B cell (primary cell): ENCODE data around the gene TMC6. TPM values are rescaled to one million over a fixed set of nuclear protein-coding genes. Genes with fewer than 3 reads are reported as not detected.

ENCODE experiments used
- ATAC-seq: fragments of 200-7000 bp; cut with Tn5 transposase; one replicate; pipeline ENCODE4 v1.10.0; 2021; ENCODE audit warnings: low read depth, mild to moderate bottlenecking, moderate number of reproducible peaks, moderate library complexity
- CTCF ChIA-PET: fragments of 350-600 bp; sonication (Branson Sonifier 250); formaldehyde crosslinking; loops from one replicate; lab custom pipeline; 2021; ENCODE audit warnings: antibody characterized with exemption, inconsistent platforms; lab: Charles Lee
- POLR2A ChIA-PET: fragments of 350-600 bp; sonication (Branson Sonifier 250); formaldehyde crosslinking; loops from one replicate; lab custom pipeline; 2021; ENCODE audit warnings: antibody characterized with exemption; lab: Charles Lee
- DNase-seq: peaks from one replicate; pipeline ENCODE4 v3.0.0; 2013
- H2AFZ ChIP-seq: 2 replicates; pipeline ENCODE4 v1.6.1; 2012; ENCODE audit warnings: mild to moderate bottlenecking, low read depth, low read length; ENCODE audit not compliant: insufficient read depth, poor library complexity, severe bottlenecking
- H3K27ac ChIP-seq, 2 donors: 1 replicate in 1 of 2; 2 replicates in 1 of 2; pipeline ENCODE4 v1.5.1; 2012 to 2013; ENCODE audit warnings: low read length in 2 of 2, mild to moderate bottlenecking in 2 of 2, moderate library complexity in 1 of 2
- H3K27me3 ChIP-seq, 4 experiments: fragments of 200-600 bp in 1 of 4; sonication (generic) in 1 of 4; replicated peaks in 1 of 4; 1 replicate in 2 of 4; 2 replicates in 2 of 4; pipeline versions ENCODE4 v1.6.1 to v1.7.0; 2013 to 2016; ENCODE audit warnings: low read length in 3 of 4, mild to moderate bottlenecking in 2 of 4, mixed read lengths in 1 of 4, moderate library complexity in 1 of 4; ENCODE audit not compliant: insufficient read depth in 4 of 4, control insufficient read depth in 3 of 4; ENCODE audit errors: control extremely low read depth in 1 of 4
- H3K36me3 ChIP-seq, 2 experiments: replicated peaks in 1 of 2; 1 replicate in 1 of 2; 2 replicates in 1 of 2; pipeline versions ENCODE4 v1.6.1 to v1.7.1; 2013; ENCODE audit warnings: low read length in 1 of 2; ENCODE audit not compliant: insufficient read depth in 2 of 2, control insufficient read depth in 1 of 2; ENCODE audit errors: control extremely low read depth in 1 of 2, extremely low read depth in 1 of 2
- H3K4me1 ChIP-seq, 2 donors: fragments of 200-600 bp in 1 of 2; sonication (generic) in 1 of 2; 1 replicate in 1 of 2; 2 replicates in 1 of 2; pipeline versions ENCODE4 v1.5.1 to v1.6.1; 2013 to 2017; ENCODE audit warnings: low read length in 2 of 2; ENCODE audit not compliant: control insufficient read depth in 2 of 2, insufficient read depth in 2 of 2
- H3K4me2 ChIP-seq: replicated peaks from 2 replicates; pipeline ENCODE3; 2012; ENCODE audit warnings: mild to moderate bottlenecking, low read depth, low read length; ENCODE audit not compliant: poor library complexity, severe bottlenecking
- H3K4me3 ChIP-seq, 5 experiments: fragments of 200-600 bp in 1 of 5; sonication (generic) in 1 of 5; 1 replicate in 3 of 5; 2 replicates in 2 of 5; pipeline versions ENCODE4 v1.5.1 to v1.7.0; 2011 to 2016; ENCODE audit warnings: low read length in 4 of 5, mild to moderate bottlenecking in 4 of 5, low read depth in 2 of 5, control low read depth in 1 of 5, moderate library complexity in 1 of 5; ENCODE audit not compliant: insufficient read depth in 1 of 5; ENCODE audit errors: control extremely low read depth in 1 of 5, extremely low read depth in 1 of 5
- H3K79me2 ChIP-seq: fragments of 200-600 bp; sonication (generic); one replicate; pipeline ENCODE4 v1.6.0; 2016; ENCODE audit warnings: low read length; ENCODE audit not compliant: control insufficient read depth, insufficient read depth
- H3K9ac ChIP-seq: fragments of 200-600 bp; sonication (generic); 2 replicates; pipeline ENCODE4 v1.6.1; 2017; ENCODE audit warnings: mild to moderate bottlenecking, low read length, moderate library complexity
- H3K9me3 ChIP-seq, 3 donors: one replicate each; pipeline versions ENCODE4 v1.6.1 to v1.7.1; 2013; ENCODE audit warnings: low read length in 2 of 3; ENCODE audit not compliant: control insufficient read depth in 2 of 3, insufficient read depth in 1 of 3; ENCODE audit errors: control extremely low read depth in 1 of 3
- H4K20me1 ChIP-seq: 2 replicates; pipeline ENCODE4 v1.6.0; 2012; ENCODE audit warnings: mild to moderate bottlenecking, low read length; ENCODE audit not compliant: insufficient read depth, control insufficient read depth, poor library complexity, severe bottlenecking
- H3K27ac Mint-ChIP-seq: one replicate; pipeline ENCODE4 v1.8.0; 2021; ENCODE audit warnings: mixed read lengths
- H3K27me3 Mint-ChIP-seq: one replicate; pipeline ENCODE4 v1.8.0; 2021; ENCODE audit warnings: mixed read lengths
- H3K4me1 Mint-ChIP-seq: one replicate; pipeline ENCODE4 v1.8.0; 2021; ENCODE audit warnings: mixed read lengths
- H3K4me3 Mint-ChIP-seq: one replicate; pipeline ENCODE4 v1.8.0; 2021; ENCODE audit warnings: mixed read lengths
- H3K9me3 Mint-ChIP-seq: one replicate; pipeline ENCODE4 v1.8.0; 2022; ENCODE audit warnings: mixed read lengths; ENCODE audit not compliant: insufficient read depth
- CTCF ChIP-seq: fragments of 200-600 bp; IDR thresholded peaks from one replicate; pipeline ENCODE4 v1.8.0; 2022; ENCODE audit warnings: antibody characterized with exemption, mild to moderate bottlenecking
- EZH2 ChIP-seq: IDR thresholded peaks from 2 replicates; pipeline ENCODE4 v1.6.1; 2012; ENCODE audit warnings: borderline replicate concordance, low read depth, mild to moderate bottlenecking, moderate library complexity, low read length; ENCODE audit not compliant: insufficient read depth, poor library complexity, severe bottlenecking
- WGBS: methylation state at CpG from one replicate; pipeline ENCODE4 v1.1.5; 2013; ENCODE audit warnings: missing lambda C conversion rate; ENCODE audit not compliant: insufficient coverage; 5-methylcytosine and 5-hydroxymethylcytosine counted together
- intact Hi-C: fragments of 100-400 bp; cut with micrococcal nuclease; formaldehyde crosslinking; loops from one replicate; pipeline ENCODE4 v1.10.0; 2022
- polyA plus RNA-seq: library from polyadenylated mRNA; depleted of rRNA; stranded (reverse); fragments of >200 nt; gene quantifications from 2 replicates; pipeline ENCODE4 v1.2.3, GENCODE V29; 2012
- total RNA-seq, 2 donors: library from RNA; stranded (reverse); fragments of 120-200 nt in 1 of 2; gene quantifications; 1 replicate in 1 of 2; 2 replicates in 1 of 2; pipeline versions ENCODE4 v1.2.3 to v1.2.4, GENCODE V29; 2013 to 2022

TMC6 gene
- total and polyA plus RNA-seq, 2 donors (not counting 1 experiment from before 2014, with no cell fraction given): 374 to 891 TPM

GRCh38 chr17:78127239-78127887 is 1.2 kb downstream of the TMC6 start:
- 1% methylated on average over 25 of the region's 25 CpGs for WGBS
- peak overlapping the region; percentile 13 to 97 (median 89) for H3K4me3 ChIP-seq
- peaks cover 8 to 55% of the 10 kb centered on the region in 2 experiments for H3K36me3 ChIP-seq
- Mint-ChIP-seq H3K4me1 (peaks cover 73% of the 10 kb centered on the region), H3K4me3 (peak overlapping the region; percentile 91), H3K27ac (peak overlapping the region; percentile 92), H3K27me3 (no peaks in the 10 kb centered on the region), H3K9me3 (no peaks in the 10 kb centered on the region)
- H3K4me1 ChIP-seq: peaks cover 68 to 80% of the 10 kb centered on the region in 2 donors
- H3K9ac ChIP-seq: peak overlapping the region; percentile 91
- peaks cover 88% of the 10 kb centered on the region for H4K20me1 ChIP-seq
- TF ChIP-seq EZH2 (no peak), CTCF (no peak)
- ChIA-PET CTCF (interaction anchor here (0.7 to 13.9 kb wide), 5 partner anchors 10 to 126 kb away, joined by 3 to 169 read pairs (median 12); partner anchors contain the start of gene SYNGR2), POLR2A (interaction anchor here (0.6 to 22.6 kb wide), 8 partner anchors 8 to 48 kb away, joined by 3 to 432 read pairs (median 12); partner anchors contain the start of genes C17orf99 and SYNGR2)
- H3K4me2 ChIP-seq: peak overlapping the region; percentile 100
- ATAC-seq: peak; percentile 9
- DNase-seq: peak; percentile 75
- peak overlapping the region; percentile 77 to 92 for H3K27ac ChIP-seq
- peaks cover 84% of the 10 kb centered on the region for H3K79me2 ChIP-seq
- intact Hi-C loops: loop anchor here (2.0 kb wide), 1 partner anchor 13 kb away; no protein-coding TSS in a partner anchor
- no peaks in the 10 kb centered on the region for H3K27me3 ChIP-seq
- H2AFZ ChIP-seq: peak overlapping the region; percentile 42
- no peaks in the 10 kb centered on the region for H3K9me3 ChIP-seq

DNA sequence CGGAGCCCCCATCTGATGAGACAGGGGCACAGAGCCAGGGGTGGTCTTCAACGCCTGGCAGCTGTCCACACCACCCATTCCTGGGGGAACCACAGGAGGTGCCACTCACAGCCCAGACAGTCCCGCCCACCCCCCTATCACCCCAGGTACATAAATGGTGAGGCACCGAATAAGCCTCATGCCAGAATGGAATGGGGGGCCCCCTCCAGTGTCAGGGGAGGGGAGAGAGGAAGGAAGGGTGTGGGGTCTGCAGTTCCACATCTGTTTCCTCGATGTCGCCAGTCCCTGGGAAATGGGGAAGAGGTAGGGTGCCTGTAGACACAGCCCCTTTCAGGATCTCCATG is 1.7 kb downstream of the TMC6 start:
- H3K4me1 Mint-ChIP-seq: peaks cover 77% of the 10 kb centered on the region
- no peak for ATAC-seq
- Histone ChIP-seq H3K9me3 (no peaks in the 10 kb centered on the region), H3K4me3 (peak overlapping the region; percentile 13 to 97 (median 89)), H3K36me3 (peaks cover 8 to 58% of the 10 kb centered on the region in 2 experiments), H3K27ac (peak overlapping the region; percentile 77 to 92), H3K4me2 (peak overlapping the region; percentile 100), H3K4me1 (peaks cover 72 to 84% of the 10 kb centered on the region in 2 donors), H3K79me2 (peaks cover 89% of the 10 kb centered on the region), H2AFZ (no peak overlapping the region), H3K9ac (peak overlapping the region; percentile 91), H3K27me3 (no peaks in the 10 kb centered on the region), H4K20me1 (peaks cover 88% of the 10 kb centered on the region)
- intact Hi-C loops: loop anchor here (2.0 kb wide), 1 partner anchor 14 kb away; no protein-coding TSS in a partner anchor
- H3K27ac Mint-ChIP-seq: peak overlapping the region; percentile 92
- H3K9me3 Mint-ChIP-seq: no peaks in the 10 kb centered on the region
- no peak for DNase-seq
- H3K4me3 Mint-ChIP-seq: peak overlapping the region; percentile 91
- TF ChIP-seq EZH2 (no peak), CTCF (no peak)
- WGBS: 8% methylated on average over 4 of the region's 6 CpGs
- POLR2A ChIA-PET: interaction anchor here (0.6 to 22.6 kb wide), 7 partner anchors 8 to 125 kb away, joined by 3 to 432 read pairs (median 11); partner anchors contain the start of genes C17orf99 and SYNGR2
- CTCF ChIA-PET: interaction anchor here (3.0 to 13.9 kb wide), 3 partner anchors 10 to 46 kb away, joined by 12 to 169 read pairs (median 22); partner anchors contain the start of gene SYNGR2
- H3K27me3 Mint-ChIP-seq: no peaks in the 10 kb centered on the region
